IgD-negative memory B cell (primary cell): Measurements from ENCODE around the gene ZBTB21. TPM values are rescaled to one million over a fixed set of nuclear protein-coding genes. Genes with fewer than 3 reads are reported as not detected.

Experiments used
- H3K27ac Mint-ChIP-seq, 3 donors: one replicate each; pipeline ENCODE4 v1.8.0; 2020 to 2022; ENCODE audit warnings: mild to moderate bottlenecking in 3 of 3, mixed read lengths in 3 of 3, moderate library complexity in 1 of 3
- H3K27me3 Mint-ChIP-seq: one replicate; pipeline ENCODE4 v1.8.0; 2021; ENCODE audit warnings: mixed read lengths
- H3K36me3 Mint-ChIP-seq: one replicate; pipeline ENCODE4 v1.8.0; 2020; ENCODE audit warnings: mild to moderate bottlenecking, mixed read lengths
- H3K4me1 Mint-ChIP-seq, 3 donors: one replicate each; pipeline ENCODE4 v1.8.0; 2020 to 2022; ENCODE audit warnings: mixed read lengths in 3 of 3, mild to moderate bottlenecking in 1 of 3
- H3K4me3 Mint-ChIP-seq, 4 donors: one replicate each; pipeline ENCODE4 v1.8.0; 2020 to 2022; ENCODE audit warnings: mild to moderate bottlenecking in 4 of 4, mixed read lengths in 4 of 4, moderate library complexity in 3 of 4
- H3K9me3 Mint-ChIP-seq, 3 donors: one replicate each; pipeline ENCODE4 v1.8.0; 2020 to 2021; ENCODE audit warnings: mixed read lengths in 3 of 3, mild to moderate bottlenecking in 1 of 3
- polyA plus RNA-seq: library from polyadenylated mRNA; unstranded; fragments of 300-500 nt; fragmentation: Illumina TruSeq; gene quantifications from one replicate; pipeline ENCODE4 v1.2.3, GENCODE V29; 2021

The ZBTB21 gene
- polyA plus RNA-seq, 1 donor from 2014 or later = 8.0 TPM

- peaks cover 4% of the 10 kb centered on the region for H3K36me3 Mint-ChIP-seq
- peaks cover 17% of the 10 kb centered on the region for H3K27me3 Mint-ChIP-seq
- H3K27ac Mint-ChIP-seq = no peak overlapping the region
- H3K4me3 Mint-ChIP-seq = no peak overlapping the region
- peaks cover 0 to 4% (median 0%) of the 10 kb centered on the region in 3 donors for H3K9me3 Mint-ChIP-seq
- H3K4me1 Mint-ChIP-seq = peaks cover 0 to 2% (median 0%) of the 10 kb centered on the region in 3 donors
These were observed 9.0 kb upstream of the ZBTB21 start for GRCh38 chr21:42019101-42019605.

DNA sequence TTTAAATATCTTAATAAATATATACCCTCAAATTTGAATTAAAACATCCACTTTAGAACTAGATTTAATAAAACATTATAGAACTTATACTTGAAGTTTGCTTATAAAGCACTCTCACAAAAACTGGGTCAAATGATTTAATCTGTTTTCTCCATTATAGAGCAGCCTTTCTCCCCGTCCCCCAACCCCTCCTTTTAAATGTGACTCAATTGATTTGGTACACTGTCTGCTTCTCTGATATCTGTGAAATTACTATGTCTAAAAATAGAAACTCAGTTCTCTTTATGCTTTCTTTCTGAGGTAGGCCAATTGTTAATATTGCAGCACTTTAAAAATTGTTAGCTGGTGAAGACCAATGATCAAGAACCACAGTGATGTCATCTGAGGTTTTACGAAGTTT is 6.9 kb upstream of the ZBTB21 start:
- no peak overlapping the region for H3K4me3 Mint-ChIP-seq
- peaks cover 0 to 2% (median 0%) of the 10 kb centered on the region in 3 donors for H3K4me1 Mint-ChIP-seq
- peaks cover 11% of the 10 kb centered on the region for H3K27me3 Mint-ChIP-seq
- H3K36me3 Mint-ChIP-seq = peaks cover 5% of the 10 kb centered on the region
- peaks cover 0 to 4% (median 0%) of the 10 kb centered on the region in 3 donors for H3K9me3 Mint-ChIP-seq
- no peak overlapping the region for H3K27ac Mint-ChIP-seq

GRCh38 chr21:42016364-42016985 is 6.3 kb upstream of the ZBTB21 start:
- Mint-ChIP-seq H3K4me1 (peaks cover 0 to 2% (median 0%) of the 10 kb centered on the region in 3 donors), H3K4me3 (no peak overlapping the region), H3K27ac (no peak overlapping the region), H3K9me3 (peaks cover 0 to 4% (median 0%) of the 10 kb centered on the region in 3 donors), H3K36me3 (peaks cover 5% of the 10 kb centered on the region), H3K27me3 (peaks cover 9% of the 10 kb centered on the region)

DNA sequence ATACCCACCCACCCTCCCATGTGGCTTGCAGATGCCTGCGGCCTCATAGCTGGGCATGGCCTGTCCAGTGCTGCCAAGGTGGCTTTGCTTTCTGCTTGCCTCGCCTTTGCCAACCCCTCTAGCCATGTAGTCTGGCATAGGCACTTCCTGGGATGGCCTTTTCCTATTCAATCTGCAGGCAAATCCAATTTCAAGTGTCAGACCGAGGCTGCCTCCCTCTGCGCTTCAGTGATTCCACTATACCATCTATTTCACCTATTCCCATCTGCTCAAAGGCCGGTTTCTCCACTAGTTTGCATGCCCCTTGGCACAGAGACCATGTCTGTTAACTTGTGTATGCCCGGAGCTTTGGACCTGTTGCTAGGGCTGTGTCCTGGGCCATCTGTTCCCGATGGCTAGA is 3.8 kb upstream of the ZBTB21 start:
- Mint-ChIP-seq H3K4me3 (peak overlapping the region in 1 of 4 donors; percentile 65), H3K9me3 (peaks cover 0 to 2% (median 0%) of the 10 kb centered on the region in 3 donors), H3K27me3 (peaks cover 2% of the 10 kb centered on the region), H3K4me1 (peaks cover 0 to 7% (median 4%) of the 10 kb centered on the region in 3 donors), H3K27ac (no peak overlapping the region), H3K36me3 (peaks cover 2% of the 10 kb centered on the region)

DNA sequence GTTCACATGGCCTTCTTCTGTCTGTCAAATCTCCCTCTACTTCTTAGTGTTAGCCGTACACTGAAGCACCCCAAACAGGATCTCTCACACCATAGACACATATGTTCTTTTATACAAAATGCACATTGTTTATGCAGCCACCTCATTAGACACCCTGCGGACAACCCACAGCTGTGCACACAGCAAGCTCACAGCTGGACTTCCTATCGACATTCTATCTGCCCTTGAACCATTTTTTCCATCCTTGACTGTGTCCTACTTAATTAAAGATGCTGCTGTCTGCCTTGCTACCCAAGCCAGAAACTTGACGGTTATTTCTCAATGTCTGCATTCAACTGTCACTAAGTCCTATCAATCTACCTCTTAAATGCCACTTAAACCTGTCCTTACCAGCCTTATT is 3.2 kb upstream of the ZBTB21 start:
- H3K9me3 Mint-ChIP-seq = peaks cover 0 to 2% (median 0%) of the 10 kb centered on the region in 3 donors
- H3K27ac Mint-ChIP-seq = peak overlapping the region in 1 of 3 donors; percentile 96
- peaks cover 2% of the 10 kb centered on the region for H3K36me3 Mint-ChIP-seq
- peak overlapping the region in 3 of 4 donors; percentile 9 to 89 (median 19) for H3K4me3 Mint-ChIP-seq
- H3K4me1 Mint-ChIP-seq = peaks cover 0 to 7% (median 6%) of the 10 kb centered on the region in 3 donors
- H3K27me3 Mint-ChIP-seq = peaks cover 2% of the 10 kb centered on the region

DNA sequence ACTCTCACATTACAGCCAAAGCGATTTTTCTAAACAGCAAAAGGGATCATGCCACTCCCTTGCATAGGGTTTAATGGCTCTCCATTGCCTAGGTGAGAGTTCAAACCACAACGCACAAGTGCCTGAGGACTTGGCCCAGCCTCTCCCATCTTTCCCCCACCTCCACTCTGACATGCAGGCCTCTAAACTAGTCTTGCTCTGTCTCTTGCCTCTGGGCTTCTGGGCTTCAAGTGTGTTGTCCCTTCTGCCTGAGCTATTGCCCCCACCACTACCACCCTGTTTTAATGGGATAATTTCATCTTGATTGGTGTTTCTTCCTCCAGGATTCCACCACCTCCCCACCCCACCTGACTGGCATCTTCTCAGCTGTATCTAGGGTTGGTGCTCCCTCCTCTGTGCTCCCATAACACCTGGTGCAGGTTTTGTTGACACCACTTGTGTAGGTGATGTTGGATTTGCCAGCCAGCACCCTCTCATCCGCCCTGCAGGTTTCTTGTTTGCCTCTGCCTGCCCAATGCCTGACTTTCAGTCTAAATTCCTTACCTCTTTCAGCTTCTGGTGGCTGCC is 2.7 kb upstream of the ZBTB21 start:
- Mint-ChIP-seq H3K9me3 (peaks cover 0 to 2% (median 0%) of the 10 kb centered on the region in 3 donors), H3K27me3 (peaks cover 2% of the 10 kb centered on the region), H3K27ac (peak overlapping the region in 2 of 3 donors; percentile 87 to 96), H3K36me3 (peaks cover 2% of the 10 kb centered on the region), H3K4me3 (peak overlapping the region in 3 of 4 donors; percentile 9 to 89 (median 19)), H3K4me1 (peaks cover 0 to 8% (median 7%) of the 10 kb centered on the region in 3 donors)

GRCh38 chr21:42012344-42012743 is 2.2 kb upstream of the ZBTB21 start:
- peak overlapping the region in 2 of 3 donors; percentile 87 to 96 for H3K27ac Mint-ChIP-seq
- H3K27me3 Mint-ChIP-seq = peaks cover 2% of the 10 kb centered on the region
- H3K4me3 Mint-ChIP-seq = peak overlapping the region; percentile 52 to 90 (median 79)
- H3K36me3 Mint-ChIP-seq = peaks cover 2% of the 10 kb centered on the region
- H3K4me1 Mint-ChIP-seq = peaks cover 3 to 14% (median 10%) of the 10 kb centered on the region in 3 donors
- peaks cover 0 to 2% (median 0%) of the 10 kb centered on the region in 3 donors for H3K9me3 Mint-ChIP-seq

- H3K4me1 Mint-ChIP-seq = peaks cover 7 to 18% (median 13%) of the 10 kb centered on the region in 3 donors
- peaks cover 4% of the 10 kb centered on the region for H3K36me3 Mint-ChIP-seq
- peaks cover 2% of the 10 kb centered on the region for H3K27me3 Mint-ChIP-seq
- peak overlapping the region; percentile 89 to 99 (median 93) for H3K4me3 Mint-ChIP-seq
- H3K9me3 Mint-ChIP-seq = peaks cover 0 to 2% (median 0%) of the 10 kb centered on the region in 3 donors
- H3K27ac Mint-ChIP-seq = peak overlapping the region; percentile 68 to 99 (median 97)
These were observed 641 bp upstream of the ZBTB21 start for GRCh38 chr21:42010507-42011495.

- Mint-ChIP-seq H3K4me3 (peak overlapping the region; percentile 89 to 99 (median 93)), H3K27me3 (peaks cover 2% of the 10 kb centered on the region), H3K4me1 (peaks cover 7 to 21% (median 13%) of the 10 kb centered on the region in 3 donors), H3K9me3 (no peaks in the 10 kb centered on the region), H3K27ac (peak overlapping the region; percentile 90 to 99 (median 97)), H3K36me3 (peaks cover 4% of the 10 kb centered on the region)
These were observed 936 bp downstream of the ZBTB21 start for GRCh38 chr21:42009018-42009830.

- H3K4me3 Mint-ChIP-seq = peak overlapping the region in 3 of 4 donors; percentile 10 to 72 (median 62)
- H3K27me3 Mint-ChIP-seq = peaks cover 2% of the 10 kb centered on the region
- peak overlapping the region in 2 of 3 donors; percentile 0 to 68 for H3K27ac Mint-ChIP-seq
- H3K36me3 Mint-ChIP-seq = peaks cover 3% of the 10 kb centered on the region
- H3K4me1 Mint-ChIP-seq = peaks cover 15 to 31% (median 17%) of the 10 kb centered on the region in 3 donors
- H3K9me3 Mint-ChIP-seq = no peaks in the 10 kb centered on the region
These were observed 2.7 kb downstream of the ZBTB21 start for GRCh38 chr21:42007356-42007940.

DNA sequence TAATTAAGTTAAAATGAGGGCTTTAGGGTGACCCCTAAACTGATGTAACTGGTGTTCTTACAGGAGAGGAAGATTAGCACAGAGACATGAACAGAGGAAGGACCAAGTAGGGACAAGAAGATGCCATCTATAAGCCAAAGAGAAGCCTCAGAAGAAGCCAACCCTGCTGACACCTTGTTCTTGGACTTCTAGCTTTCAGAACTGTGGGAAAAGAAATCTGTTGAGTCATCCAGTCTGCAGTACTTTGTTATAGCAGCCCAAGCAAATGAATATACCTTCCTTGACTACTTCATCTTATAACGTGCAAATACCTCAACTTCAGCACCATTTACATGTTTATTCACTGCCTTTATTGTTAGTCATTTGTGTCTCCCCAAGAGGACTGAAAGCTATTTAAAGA is 3.4 kb downstream of the ZBTB21 start:
- Mint-ChIP-seq H3K4me1 (peaks cover 18 to 38% (median 18%) of the 10 kb centered on the region in 3 donors), H3K4me3 (peak overlapping the region in 1 of 4 donors; percentile 72), H3K27me3 (peaks cover 2% of the 10 kb centered on the region), H3K36me3 (peaks cover 3% of the 10 kb centered on the region), H3K27ac (peak overlapping the region in 1 of 3 donors; percentile 30), H3K9me3 (no peaks in the 10 kb centered on the region)

DNA sequence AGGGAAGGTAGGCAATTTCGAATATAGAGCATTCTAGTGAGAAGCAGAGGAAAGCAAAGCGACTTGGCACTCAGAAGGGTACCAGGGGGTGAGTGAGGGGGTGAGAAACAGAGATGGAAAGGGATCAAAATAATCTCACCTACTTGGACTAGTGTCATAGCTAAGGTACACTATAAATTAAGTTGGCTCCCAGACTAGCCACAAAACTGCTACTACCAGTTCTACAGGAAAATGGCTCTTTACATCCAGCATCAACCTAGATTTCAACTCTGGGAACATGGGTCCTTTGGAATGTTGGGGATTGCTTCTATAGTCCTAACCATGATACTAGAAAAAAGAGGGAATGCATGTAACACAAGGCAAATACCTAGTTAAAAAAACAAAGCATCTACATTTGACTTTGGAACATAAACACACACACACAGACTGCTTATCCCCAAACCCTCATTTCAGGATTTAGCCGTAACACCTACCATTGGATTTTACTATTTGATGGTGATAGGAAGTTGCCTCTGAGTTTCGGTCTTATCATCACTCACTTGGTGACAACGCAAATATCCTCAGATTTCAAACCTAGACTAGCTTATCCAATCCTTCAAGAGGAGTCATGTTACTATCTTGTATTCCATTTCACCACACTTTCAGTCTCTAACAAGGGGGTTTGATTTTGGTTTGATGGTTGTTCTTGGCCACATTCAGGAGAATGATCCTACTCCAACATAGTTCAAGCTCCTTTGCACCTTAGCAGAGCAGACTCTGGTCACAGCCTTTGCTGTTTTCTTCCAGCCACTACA is 5.6 kb downstream of the ZBTB21 start:
- no peaks in the 10 kb centered on the region for H3K9me3 Mint-ChIP-seq
- H3K27me3 Mint-ChIP-seq = no peaks in the 10 kb centered on the region
- peaks cover 11 to 38% (median 18%) of the 10 kb centered on the region in 3 donors for H3K4me1 Mint-ChIP-seq
- H3K4me3 Mint-ChIP-seq = peak overlapping the region in 1 of 4 donors; percentile 49
- no peak overlapping the region for H3K27ac Mint-ChIP-seq
- peaks cover 6% of the 10 kb centered on the region for H3K36me3 Mint-ChIP-seq

GRCh38 chr21:42003051-42003461 is 7.1 kb downstream of the ZBTB21 start:
- peak overlapping the region in 3 of 4 donors; percentile 0 to 61 (median 53) for H3K4me3 Mint-ChIP-seq
- H3K9me3 Mint-ChIP-seq = no peaks in the 10 kb centered on the region
- H3K27me3 Mint-ChIP-seq = no peaks in the 10 kb centered on the region
- H3K36me3 Mint-ChIP-seq = peaks cover 8% of the 10 kb centered on the region
- peaks cover 11 to 36% (median 18%) of the 10 kb centered on the region in 3 donors for H3K4me1 Mint-ChIP-seq
- peak overlapping the region in 1 of 3 donors; percentile 47 for H3K27ac Mint-ChIP-seq
